ENCODE measurements around the gene ADAMTS8. TPM values are rescaled to one million over a fixed set of nuclear protein-coding genes. Genes with fewer than 3 reads are reported as not detected.

Gene ADAMTS8
- total RNA-seq, 4 donors from 2014 or later = under 0.01 to 0.17 TPM; not detected in 2

- TF ChIP-seq CTCF (IDR thresholded peaks at IDR 0.05; ENCODE audit: low read depth) = no peak
These were observed 14.0 kb downstream of the ADAMTS8 start for GRCh38 chr11:130414107-130415080.

GRCh38 chr11:130413405-130414106 lies 14.9 kb downstream of the ADAMTS8 start:
- TF ChIP-seq CTCF (IDR thresholded peaks at IDR 0.05; ENCODE audit: low read depth) = no peak

GRCh38 chr11:130411223-130411622 lies 17.2 kb downstream of the ADAMTS8 start:
- TF ChIP-seq CTCF (IDR thresholded peaks at IDR 0.05; ENCODE audit: low read depth) = no peak

GRCh38 chr11:130409594-130410388 lies 18.6 kb downstream of the ADAMTS8 start:
- TF ChIP-seq CTCF (IDR thresholded peaks at IDR 0.05; ENCODE audit: low read depth) = no peak

- no peak for TF ChIP-seq CTCF (IDR thresholded peaks at IDR 0.05; ENCODE audit: low read depth)
These were observed 19.5 kb downstream of the ADAMTS8 start for GRCh38 chr11:130408901-130409300.

- no peak for TF ChIP-seq CTCF (IDR thresholded peaks at IDR 0.05; ENCODE audit: low read depth)
These were observed 20.0 kb downstream of the ADAMTS8 start for GRCh38 chr11:130408401-130408890.
